GM21367 (cell line): ENCODE data around the gene CNTN2.

ENCODE experiments used
- ATAC-seq: cut with Tn5 transposase; IDR thresholded peaks from one replicate; pipeline ENCODE4 v1.9.1; 2021; ENCODE audit not compliant: unreplicated experiment

Gene CNTN2

GRCh38 chr1:205052690-205053089 is 9.7 kb downstream of the CNTN2 start:
- no peak for ATAC-seq

GRCh38 chr1:205053296-205053695 is 10.3 kb downstream of the CNTN2 start:
- no peak for ATAC-seq

DNA sequence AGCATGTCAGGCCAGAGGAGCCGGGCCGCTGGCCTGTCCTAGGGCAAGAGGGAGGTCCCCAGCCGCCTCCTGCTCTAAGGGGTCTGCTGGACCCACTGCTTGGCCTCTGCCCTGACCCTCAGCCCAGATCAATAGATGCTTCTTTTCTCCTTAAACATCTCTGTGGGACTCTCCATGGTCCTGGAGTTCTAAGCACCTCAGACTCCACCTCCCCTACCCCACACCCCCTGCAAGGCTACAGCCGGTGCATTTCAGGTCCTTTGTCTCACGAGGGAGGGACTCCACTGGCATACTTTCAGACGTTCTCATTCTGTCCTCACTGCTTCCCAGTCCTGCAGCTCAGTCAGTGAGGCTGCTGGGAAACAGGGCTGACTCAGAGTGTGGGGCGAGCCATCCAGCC is 11.0 kb downstream of the CNTN2 start:
- no peak for ATAC-seq

- no peak for ATAC-seq
Observed at GRCh38 chr1:205056188-205056611, 13.2 kb downstream of the CNTN2 start.

GRCh38 chr1:205056956-205057568 is 14.1 kb downstream of the CNTN2 start:
- no peak for ATAC-seq

GRCh38 chr1:205057808-205058575 is 15.0 kb downstream of the CNTN2 start:
- ATAC-seq: no peak

- no peak for ATAC-seq
Observed at GRCh38 chr1:205058853-205059252, 15.8 kb downstream of the CNTN2 start.

DNA sequence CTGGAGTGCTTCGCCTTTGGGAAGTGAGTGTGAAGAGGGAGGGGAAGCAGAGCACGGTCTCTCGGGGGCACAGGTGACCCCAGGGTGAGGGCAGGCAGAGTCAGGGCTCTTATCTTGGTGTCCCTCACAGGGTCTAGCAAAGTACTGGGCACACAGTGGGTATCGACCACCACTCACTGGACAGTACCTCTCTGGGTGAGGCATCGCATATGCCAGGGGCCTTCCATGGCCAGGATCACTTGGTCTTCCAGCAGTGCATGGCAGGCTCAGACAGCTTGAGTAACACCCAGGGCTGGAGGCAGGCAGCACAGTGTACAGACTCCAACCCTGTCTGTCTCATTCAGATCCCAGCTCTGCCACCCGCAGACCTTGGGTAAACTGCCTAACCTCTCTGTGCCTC is 16.6 kb downstream of the CNTN2 start:
- no peak for ATAC-seq

DNA sequence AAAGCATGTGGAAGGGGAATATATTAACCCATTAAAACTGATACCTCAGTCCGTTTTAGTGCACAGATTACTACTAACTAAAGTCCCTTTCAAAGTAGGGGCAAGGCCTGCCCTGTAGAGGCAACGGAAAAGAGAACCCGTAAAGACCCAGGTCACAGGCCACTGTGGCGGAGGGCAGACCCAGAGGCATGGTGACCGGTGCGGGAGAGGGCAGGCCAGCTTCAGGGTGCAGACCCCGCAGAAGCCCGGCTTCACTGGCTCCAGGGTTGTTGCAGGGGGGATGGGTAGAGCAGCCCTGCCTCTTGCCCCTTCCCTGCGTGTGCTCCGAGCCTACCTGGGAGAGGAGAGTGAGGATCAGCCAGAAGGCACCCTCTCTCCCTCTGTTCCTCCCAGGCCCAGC is 17.7 kb downstream of the CNTN2 start:
- no peak for ATAC-seq

GRCh38 chr1:205061227-205061626 is 18.2 kb downstream of the CNTN2 start:
- ATAC-seq: no peak

DNA sequence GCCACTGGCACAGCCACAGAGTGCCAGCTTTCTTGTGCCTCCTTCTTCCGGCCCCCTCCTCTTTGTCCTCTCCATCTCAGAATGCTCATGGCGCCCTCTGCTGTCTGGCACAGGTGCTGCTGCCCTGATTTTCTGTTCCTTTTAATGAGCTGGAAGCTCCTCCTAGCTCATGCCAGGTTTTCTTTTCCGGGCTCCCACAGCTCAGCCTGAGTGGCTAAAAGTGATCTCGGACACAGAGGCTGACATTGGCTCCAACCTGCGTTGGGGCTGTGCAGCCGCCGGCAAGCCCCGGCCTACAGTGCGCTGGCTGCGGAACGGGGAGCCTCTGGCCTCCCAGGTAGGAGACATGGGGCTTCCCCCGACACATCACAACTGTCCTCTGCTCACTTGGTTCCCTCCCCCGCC is 18.7 kb downstream of the CNTN2 start:
- no peak for ATAC-seq

DNA sequence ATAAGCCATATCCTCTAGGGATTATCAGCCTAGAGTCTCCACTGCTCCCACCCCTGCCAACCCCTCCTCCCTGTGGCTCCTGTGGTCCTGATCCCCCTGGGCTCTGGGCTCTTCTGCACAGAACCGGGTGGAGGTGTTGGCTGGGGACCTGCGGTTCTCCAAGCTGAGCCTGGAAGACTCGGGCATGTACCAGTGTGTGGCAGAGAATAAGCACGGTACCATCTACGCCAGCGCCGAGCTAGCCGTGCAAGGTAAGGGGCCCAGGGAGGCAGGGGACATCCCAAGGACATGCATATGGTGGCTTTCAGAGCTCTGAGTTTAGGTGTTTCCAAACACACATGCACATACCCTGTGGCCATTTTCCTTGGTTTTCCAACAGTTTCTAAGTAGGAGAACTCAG is 19.3 kb downstream of the CNTN2 start:
- no peak for ATAC-seq

DNA sequence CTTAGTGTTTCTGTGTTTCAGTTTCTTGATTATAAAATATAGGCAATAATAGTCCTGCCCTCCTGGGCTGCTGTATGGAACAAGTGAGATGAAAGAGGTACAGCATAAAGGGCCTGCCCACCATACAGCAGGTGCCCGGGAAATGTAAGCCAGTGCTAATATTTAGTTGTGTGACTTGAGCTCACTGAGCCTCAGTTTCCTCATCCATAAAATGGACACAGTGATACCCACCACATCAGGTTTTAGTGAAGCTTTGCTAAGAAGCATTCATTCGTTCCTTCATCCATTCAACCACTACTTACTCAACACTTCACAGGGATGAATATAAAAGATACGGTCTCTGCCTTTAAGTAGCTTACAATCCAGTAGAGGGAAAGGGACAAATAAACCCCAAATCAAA is 19.9 kb downstream of the CNTN2 start:
- ATAC-seq: no peak

- ATAC-seq: no peak
Observed at GRCh38 chr1:205064301-205064700, 21.3 kb downstream of the CNTN2 start.

DNA sequence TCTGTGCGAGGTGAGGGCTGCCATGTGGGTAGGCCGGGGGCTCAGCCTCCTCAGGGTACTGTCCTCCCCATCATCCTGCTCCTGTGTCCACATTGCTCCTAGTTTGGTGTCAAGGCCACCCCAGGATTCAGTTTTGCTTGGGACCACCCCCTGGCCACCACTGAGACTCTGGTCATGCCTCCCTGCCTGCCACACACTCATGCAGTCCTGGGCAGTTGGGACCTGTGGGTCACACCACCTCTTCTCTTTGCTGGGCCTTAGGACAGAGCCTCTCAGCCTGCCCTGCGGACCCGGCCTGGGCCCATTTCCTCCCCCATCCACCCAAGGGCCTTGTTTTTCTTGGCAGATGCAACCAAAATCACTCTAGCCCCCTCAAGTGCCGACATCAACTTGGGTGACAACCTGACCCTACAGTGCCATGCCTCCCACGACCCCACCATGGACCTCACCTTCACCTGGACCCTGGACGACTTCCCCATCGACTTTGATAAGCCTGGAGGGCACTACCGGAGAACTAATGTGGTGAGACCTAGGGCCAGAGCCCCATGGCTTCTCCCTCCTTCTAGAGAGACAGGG is 21.8 kb downstream of the CNTN2 start:
- no peak for ATAC-seq

DNA sequence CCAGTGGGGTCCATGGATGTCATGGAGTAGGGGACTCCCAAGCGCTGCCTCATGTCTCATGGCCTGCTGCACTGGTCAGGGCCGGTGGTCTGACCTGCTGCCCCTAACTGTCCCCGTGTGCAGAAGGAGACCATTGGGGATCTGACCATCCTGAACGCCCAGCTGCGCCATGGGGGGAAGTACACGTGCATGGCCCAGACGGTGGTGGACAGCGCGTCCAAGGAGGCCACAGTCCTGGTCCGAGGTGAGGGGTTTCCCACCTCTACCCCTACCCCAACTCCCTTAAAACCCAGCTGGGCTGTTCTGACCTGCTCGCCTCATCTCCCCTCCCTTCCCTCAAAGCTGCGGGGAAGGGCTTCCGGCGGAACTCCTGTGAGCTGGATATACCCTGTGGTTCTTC is 22.7 kb downstream of the CNTN2 start:
- no peak for ATAC-seq

DNA sequence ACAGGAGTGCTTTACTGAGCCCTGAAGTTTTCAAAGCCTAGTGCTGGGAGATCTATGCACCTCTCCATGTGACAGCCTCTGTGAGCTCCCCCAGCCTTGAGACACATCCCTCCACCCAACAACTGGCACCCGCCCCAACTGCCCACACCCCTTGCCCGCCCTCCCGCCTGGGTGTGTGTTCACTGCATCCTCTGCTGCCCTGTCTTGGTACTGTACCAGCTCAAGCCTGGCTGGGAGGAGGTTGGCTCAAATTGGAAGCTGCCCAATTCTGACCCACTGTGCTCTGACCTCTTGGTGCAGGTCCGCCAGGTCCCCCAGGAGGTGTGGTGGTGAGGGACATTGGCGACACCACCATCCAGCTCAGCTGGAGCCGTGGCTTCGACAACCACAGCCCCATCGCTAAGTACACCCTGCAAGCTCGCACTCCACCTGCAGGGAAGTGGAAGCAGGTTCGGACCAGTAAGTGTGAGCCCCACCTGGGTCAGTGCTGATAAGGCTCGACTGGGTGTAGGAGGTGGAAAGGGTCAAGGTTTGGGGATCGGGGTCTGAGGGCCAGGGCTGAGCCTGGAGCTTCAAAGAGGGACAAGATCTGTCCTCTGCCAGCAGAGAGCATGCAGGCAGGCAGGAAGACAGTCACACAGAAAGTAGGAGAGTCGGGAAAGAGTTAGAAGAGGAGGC is 23.3 kb downstream of the CNTN2 start:
- ATAC-seq: no peak

GRCh38 chr1:205067031-205067430 is 24.0 kb downstream of the CNTN2 start:
- no peak for ATAC-seq

DNA sequence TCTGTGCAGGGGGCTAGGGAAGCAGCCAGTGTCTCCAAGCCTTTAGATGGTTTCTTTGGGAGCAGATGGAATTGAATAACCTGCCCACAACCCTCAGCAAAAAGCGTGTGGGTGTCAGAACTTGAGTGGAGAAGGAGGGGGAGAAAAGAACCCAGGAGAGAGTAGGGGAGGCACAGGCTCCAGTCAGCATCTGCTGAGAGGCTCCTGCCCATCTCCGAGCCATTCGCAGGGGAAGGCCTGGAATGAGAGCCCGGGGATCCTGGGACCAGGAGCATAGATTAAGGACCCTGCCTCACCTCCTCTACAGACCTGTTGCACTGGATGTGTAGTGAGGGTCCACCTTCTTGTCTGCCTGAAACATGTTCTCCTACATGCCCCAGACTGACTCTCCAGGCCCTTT is 25.0 kb downstream of the CNTN2 start:
- ATAC-seq: no peak

GRCh38 chr1:205068457-205069040 is 25.5 kb downstream of the CNTN2 start:
- no peak for ATAC-seq

DNA sequence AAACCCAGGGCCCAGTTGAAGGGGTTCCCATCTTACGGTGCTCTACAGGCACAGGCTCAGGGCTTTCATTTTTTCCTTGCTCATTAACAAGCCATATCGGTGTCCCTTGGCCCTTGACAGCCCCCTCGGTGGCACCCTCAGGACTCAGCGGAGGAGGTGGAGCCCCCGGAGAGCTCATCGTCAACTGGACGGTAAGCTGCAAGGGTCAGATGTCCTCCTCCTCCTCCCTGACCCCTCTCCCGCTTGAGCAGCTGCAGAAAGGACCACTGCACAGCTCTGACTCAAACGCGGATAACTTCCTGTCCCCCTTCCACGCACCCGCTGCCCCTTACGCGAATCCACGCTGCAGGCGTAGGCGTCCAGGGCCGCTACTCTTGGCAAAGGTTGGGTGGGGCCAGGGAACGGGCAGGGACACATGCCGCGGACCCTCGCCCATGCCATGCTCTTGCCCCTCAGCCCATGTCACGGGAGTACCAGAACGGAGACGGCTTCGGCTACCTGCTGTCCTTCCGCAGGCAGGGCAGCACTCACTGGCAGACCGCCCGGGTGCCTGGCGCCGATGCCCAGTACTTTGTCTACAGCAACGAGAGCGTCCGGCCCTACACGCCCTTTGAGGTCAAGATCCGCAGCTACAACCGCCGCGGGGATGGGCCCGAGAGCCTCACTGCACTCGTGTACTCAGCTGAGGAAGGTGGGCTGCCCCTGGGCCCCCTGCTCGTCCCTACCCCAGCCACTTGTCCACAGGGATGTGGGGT is 26.5 kb downstream of the CNTN2 start:
- no peak for ATAC-seq
